Fibroblast of lung (primary cell): ENCODE data around the gene ZNRF3. TPM values are rescaled to one million over a fixed set of nuclear protein-coding genes. Genes with fewer than 3 reads are reported as not detected.
A peak's percentile ranks its signal among the peaks of the same experiment; 100 is the strongest.

Experiments
- DNase-seq, 2 donors: peaks; one replicate each; pipeline versions ENCODE4 v3.0.0 to v3.0.0-alpha.2; 2010; ENCODE audit warnings: low read depth in 2 of 2
- H2AFZ ChIP-seq: 2 replicates; pipeline ENCODE4 v1.5.1; 2012; ENCODE audit warnings: low read length, control low read depth, inconsistent platforms
- H3K27ac ChIP-seq: 2 replicates; pipeline ENCODE4 v1.5.1; 2011; ENCODE audit warnings: low read length, control low read depth; ENCODE audit not compliant: insufficient read depth
- H3K27me3 ChIP-seq: 2 replicates; pipeline ENCODE4 v1.5.1; 2011; ENCODE audit warnings: mild to moderate bottlenecking, low read length; ENCODE audit not compliant: control insufficient read depth, insufficient read depth
- H3K36me3 ChIP-seq: 2 replicates; pipeline ENCODE4 v1.5.1; 2011; ENCODE audit warnings: low read length; ENCODE audit not compliant: control insufficient read depth, insufficient read depth
- H3K4me1 ChIP-seq: 2 replicates; pipeline ENCODE4 v1.5.1; 2011; ENCODE audit warnings: low read length; ENCODE audit not compliant: control insufficient read depth, insufficient read depth; ENCODE audit errors: extremely low read depth
- H3K4me2 ChIP-seq: 2 replicates; pipeline ENCODE4 v1.5.1; 2011; ENCODE audit warnings: low read length, control low read depth; ENCODE audit not compliant: insufficient read depth; ENCODE audit errors: extremely low read depth
- H3K4me3 ChIP-seq, 4 experiments: fragments of 200-600 bp in 1 of 4; sonication (generic) in 1 of 4; replicated peaks in 1 of 4; 2 replicates each; pipeline ENCODE4 v1.5.1; 2011 to 2016; ENCODE audit warnings: low read length in 4 of 4, low read depth in 3 of 4, mild to moderate bottlenecking in 3 of 4, control low read depth in 2 of 4, inconsistent platforms in 1 of 4, mixed read lengths in 1 of 4; ENCODE audit not compliant: insufficient read depth in 1 of 4; ENCODE audit errors: control extremely low read depth in 1 of 4
- H3K79me2 ChIP-seq: 2 replicates; pipeline ENCODE4 v1.5.1; 2012; ENCODE audit warnings: mild to moderate bottlenecking, low read length, inconsistent platforms; ENCODE audit not compliant: control insufficient read depth, insufficient read depth
- H3K9ac ChIP-seq: 2 replicates; pipeline ENCODE4 v1.5.1; 2011; ENCODE audit warnings: mild to moderate bottlenecking, low read length, control low read depth; ENCODE audit not compliant: insufficient read depth
- H3K9me3 ChIP-seq: 2 replicates; pipeline ENCODE4 v1.5.1; 2012; ENCODE audit warnings: low read depth, low read length; ENCODE audit not compliant: control insufficient read depth, insufficient read depth
- H4K20me1 ChIP-seq: 2 replicates; pipeline ENCODE4 v1.5.1; 2011; ENCODE audit warnings: low read length; ENCODE audit not compliant: control insufficient read depth, insufficient read depth; ENCODE audit errors: extremely low read depth
- CTCF ChIP-seq, 2 donors: IDR thresholded peaks in 1 of 2; conservative IDR thresholded peaks in 1 of 2; 1 replicate in 1 of 2; 2 replicates in 1 of 2; pipeline ENCODE4 v1.5.1; 2011 to 2012; ENCODE audit warnings: low read length in 2 of 2, control low read depth in 1 of 2, inconsistent platforms in 1 of 2, low read depth in 1 of 2, mild to moderate bottlenecking in 1 of 2
- EZH2 ChIP-seq: IDR thresholded peaks from 2 replicates; pipeline ENCODE4 v1.5.1; 2012; ENCODE audit warnings: low read length, control low read depth, mild to moderate bottlenecking; ENCODE audit errors: missing control alignments
- polyA plus RNA-seq, 2 donors: library from polyadenylated mRNA; depleted of rRNA in 1 of 2; stranded (reverse) in 1 of 2; unstranded in 1 of 2; fragments of >200 nt; gene quantifications; 2 replicates each; pipeline ENCODE4 v1.2.1, GENCODE V29; 2011 to 2012; ENCODE audit warnings: missing spikeins in 1 of 2
- total RNA-seq: library from RNA; depleted of rRNA; stranded (reverse); fragments of >200 nt; gene quantifications from 2 replicates; pipeline ENCODE4 v1.2.1, GENCODE V29; 2014

ZNRF3 gene
- total and polyA plus RNA-seq, 2 donors (not counting 1 experiment from before 2014, with no cell fraction given) = 1.1 to 2.6 TPM

- Histone ChIP-seq H3K4me1 (no peaks in the 10 kb centered on the region), H3K9me3 (no peaks in the 10 kb centered on the region), H3K4me2 (no peak overlapping the region), H3K79me2 (no peaks in the 10 kb centered on the region), H2AFZ (no peak overlapping the region), H3K4me3 (no peak overlapping the region), H3K9ac (no peak overlapping the region), H3K36me3 (no peaks in the 10 kb centered on the region), H4K20me1 (no peaks in the 10 kb centered on the region), H3K27me3 (no peaks in the 10 kb centered on the region), H3K27ac (no peak overlapping the region)
- TF ChIP-seq EZH2 (no peak), CTCF (conservative IDR thresholded peaks at IDR 0.05 in 1 of 2, IDR thresholded peaks at IDR 0.05 in 1 of 2; ENCODE audit: low read depth in 1 of 2, low read length in 2 of 2) (no peak)
- no peak for DNase-seq
These were observed 36.4 kb upstream of the ZNRF3 start for GRCh38 chr22:28846994-28847393.

GRCh38 chr22:28855355-28856094, 27.8 kb upstream of the ZNRF3 start:
- no peaks in the 10 kb centered on the region for H3K36me3 ChIP-seq
- no peak overlapping the region for H3K9ac ChIP-seq
- TF ChIP-seq EZH2 (no peak), CTCF (conservative IDR thresholded peaks at IDR 0.05 in 1 of 2, IDR thresholded peaks at IDR 0.05 in 1 of 2; ENCODE audit: low read depth in 1 of 2, low read length in 2 of 2) (peak; percentile 94 to 95)
- H3K9me3 ChIP-seq = no peaks in the 10 kb centered on the region
- H3K79me2 ChIP-seq = no peaks in the 10 kb centered on the region
- peak; percentile 55 to 82 for DNase-seq
- no peak overlapping the region for H3K4me3 ChIP-seq
- no peaks in the 10 kb centered on the region for H3K4me1 ChIP-seq
- H2AFZ ChIP-seq = no peak overlapping the region
- no peaks in the 10 kb centered on the region for H4K20me1 ChIP-seq
- H3K27ac ChIP-seq = no peak overlapping the region
- no peak overlapping the region for H3K4me2 ChIP-seq
- H3K27me3 ChIP-seq = no peaks in the 10 kb centered on the region

- Histone ChIP-seq H3K9ac (no peak overlapping the region), H3K4me1 (no peaks in the 10 kb centered on the region), H3K27ac (no peak overlapping the region), H3K27me3 (no peaks in the 10 kb centered on the region), H3K9me3 (no peaks in the 10 kb centered on the region), H3K4me2 (no peak overlapping the region), H3K4me3 (no peak overlapping the region), H3K79me2 (no peaks in the 10 kb centered on the region), H3K36me3 (no peaks in the 10 kb centered on the region), H4K20me1 (no peaks in the 10 kb centered on the region), H2AFZ (no peak overlapping the region)
- no peak for DNase-seq
- no peak for TF ChIP-seq CTCF (conservative IDR thresholded peaks at IDR 0.05 in 1 of 2, IDR thresholded peaks at IDR 0.05 in 1 of 2; ENCODE audit: low read depth in 1 of 2, low read length in 2 of 2)
- TF ChIP-seq EZH2 = no peak
These were observed 27.3 kb upstream of the ZNRF3 start for GRCh38 chr22:28856095-28856455.
